SIG-M5 (cell line): ENCODE measurements around the gene BRCA1.
"Not testable (repeated sequence)": the region's sequence is repeated elsewhere in the genome, so short reads cannot be mapped to it uniquely, and the experiment has no call there.

Source experiments
- DNase-seq: peaks from one replicate; lab custom pipeline; 2025; lab: John Stamatoyannopoulos, UW

BRCA1 gene

GRCh38 chr17:43125133-43125966 lies at the start of gene BRCA1:
Gene BRCA1, minus strand, starts transcription at chr17:43125364. Its CDS starts 1,268 bp downstream, at chr17:43124096.
- DNase-seq = peak; percentile 100

- DNase-seq = peak; percentile 30
Measured at GRCh38 chr17:43171586-43172487, 46.7 kb upstream of the BRCA1 start.

- DNase-seq = peak; percentile 99
Measured at GRCh38 chr17:43170766-43171585, 45.8 kb upstream of the BRCA1 start, which contains the start of gene NBR1. Gene NBR1, plus strand, starts transcription at chr17:43171214. Its CDS starts 4,586 bp downstream, at chr17:43175800.

GRCh38 chr17:43170140-43170765 lies 45.1 kb upstream of the BRCA1 start:
- DNase-seq = peak; percentile 99

GRCh38 chr17:43169561-43170139 lies 44.5 kb upstream of the BRCA1 start:
- DNase-seq = no peak

- DNase-seq = not testable (repeated sequence)
Measured at GRCh38 chr17:43165971-43166370, 40.8 kb upstream of the BRCA1 start.

GRCh38 chr17:43159957-43160356 lies 34.8 kb upstream of the BRCA1 start:
- not testable (repeated sequence) for DNase-seq

GRCh38 chr17:43159232-43159631 lies 34.1 kb upstream of the BRCA1 start:
- DNase-seq = not testable (repeated sequence)

- DNase-seq = no peak
Measured at GRCh38 chr17:43155666-43156065, 30.5 kb upstream of the BRCA1 start.

GRCh38 chr17:43153197-43153835 lies 28.2 kb upstream of the BRCA1 start:
- DNase-seq = not testable (repeated sequence)

GRCh38 chr17:43151880-43152456 lies 26.8 kb upstream of the BRCA1 start:
- DNase-seq = no peak

- DNase-seq = no peak
Measured at GRCh38 chr17:43146649-43147048, 21.5 kb upstream of the BRCA1 start.

GRCh38 chr17:43143201-43143600 lies 18.0 kb upstream of the BRCA1 start:
- no peak for DNase-seq

GRCh38 chr17:43142153-43142552 lies 17.0 kb upstream of the BRCA1 start:
- no peak for DNase-seq

GRCh38 chr17:43140396-43141332 lies 15.5 kb upstream of the BRCA1 start:
- no peak for DNase-seq

GRCh38 chr17:43138531-43138930 lies 13.4 kb upstream of the BRCA1 start:
- DNase-seq = not testable (repeated sequence)

GRCh38 chr17:43136574-43136973 lies 11.4 kb upstream of the BRCA1 start:
- DNase-seq = not testable (repeated sequence)

GRCh38 chr17:43135454-43135819 lies 10.3 kb upstream of the BRCA1 start:
- no peak for DNase-seq
